ENCODE data around the gene ASCC1.

Gene ASCC1

DNA sequence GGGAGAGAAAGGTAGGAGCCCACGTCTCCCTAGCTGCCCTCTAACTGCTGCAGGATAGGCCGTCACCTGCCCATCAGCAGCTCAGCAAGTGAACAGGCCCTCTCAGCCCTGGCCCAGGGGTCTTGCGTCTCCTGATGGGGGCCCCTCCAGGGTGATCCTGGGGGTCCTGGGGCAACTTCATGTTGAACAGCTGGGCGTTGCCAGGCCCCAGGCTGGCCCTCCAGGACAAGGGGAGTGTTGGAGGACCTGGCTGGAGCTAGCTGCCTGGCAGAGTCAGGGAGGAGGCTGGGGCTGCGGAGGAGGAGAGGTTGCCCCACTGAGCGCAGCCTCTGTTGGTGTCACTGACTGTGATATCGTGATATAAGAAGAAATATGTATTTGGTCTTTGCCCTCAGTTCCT lies 162.4 kb downstream of the ASCC1 start:
- Histone ChIP-seq H3K4me1 (ENCODE audit: insufficient read depth, insufficient read length) (no peaks in the 10 kb centered on the region), H3K36me3 (ENCODE audit: insufficient read depth, insufficient read length, low read length) (no peaks in the 10 kb centered on the region), H3K27me3 (ENCODE audit: insufficient read depth, insufficient read length) (no peaks in the 10 kb centered on the region), H3K9me3 (ENCODE audit: insufficient read depth, low read length) (peaks cover 12% of the 10 kb centered on the region; the same call in 1 of the 2 replicates), H3K4me3 (ENCODE audit: insufficient read length, low read depth) (no peak overlapping the region), H3K9ac (ENCODE audit: insufficient read length, low read depth) (no peak overlapping the region)
- TF ChIP-seq YY1 (IDR thresholded peaks at IDR 0.05; ENCODE audit: insufficient read depth, insufficient read length): no peak
- TF ChIP-seq ZNF274 (IDR thresholded peaks at IDR 0.05; ENCODE audit: low read depth, low read length): no peak
- no peak for TF ChIP-seq SUZ12 (IDR thresholded peaks at IDR 0.05; ENCODE audit: extremely low read depth, insufficient read depth, insufficient read length)
- no peak for DNase-seq (ENCODE audit: low read depth, low spot score)

DNA sequence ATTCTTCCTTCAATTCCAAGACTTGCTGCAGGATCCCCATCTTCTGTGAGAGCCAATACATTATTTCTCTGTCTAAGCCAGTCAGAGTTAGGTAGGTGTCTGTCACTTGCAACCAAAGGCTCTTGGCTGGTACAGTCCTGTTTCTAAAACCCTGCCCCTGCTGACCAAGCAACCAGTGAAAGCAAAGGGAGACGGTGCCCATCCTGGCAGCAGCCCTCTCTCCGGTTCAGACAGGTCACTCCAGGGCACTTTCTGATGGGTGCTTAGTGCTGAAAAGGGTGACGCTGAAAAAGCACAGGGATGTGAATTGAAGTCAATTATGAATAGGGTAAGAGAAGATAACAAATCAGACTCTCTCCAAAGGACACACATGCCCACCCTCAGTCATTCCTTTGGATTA lies 165.2 kb downstream of the ASCC1 start:
- no peaks in the 10 kb centered on the region for H3K4me1 ChIP-seq (ENCODE audit: insufficient read depth, insufficient read length)
- no peak for TF ChIP-seq ZNF274 (IDR thresholded peaks at IDR 0.05; ENCODE audit: low read depth, low read length)
- TF ChIP-seq YY1 (IDR thresholded peaks at IDR 0.05; ENCODE audit: insufficient read depth, insufficient read length): no peak
- no peak for TF ChIP-seq SUZ12 (IDR thresholded peaks at IDR 0.05; ENCODE audit: extremely low read depth, insufficient read depth, insufficient read length)
- H3K4me3 ChIP-seq (ENCODE audit: insufficient read length, low read depth): no peak overlapping the region
- peaks cover 12% of the 10 kb centered on the region; the same call in 1 of the 2 replicates for H3K9me3 ChIP-seq (ENCODE audit: insufficient read depth, low read length)
- no peak for DNase-seq (ENCODE audit: low read depth, low spot score)
- no peaks in the 10 kb centered on the region for H3K36me3 ChIP-seq (ENCODE audit: insufficient read depth, insufficient read length, low read length)
- H3K27me3 ChIP-seq (ENCODE audit: insufficient read depth, insufficient read length): no peaks in the 10 kb centered on the region
- no peak overlapping the region for H3K9ac ChIP-seq (ENCODE audit: insufficient read length, low read depth)

DNA sequence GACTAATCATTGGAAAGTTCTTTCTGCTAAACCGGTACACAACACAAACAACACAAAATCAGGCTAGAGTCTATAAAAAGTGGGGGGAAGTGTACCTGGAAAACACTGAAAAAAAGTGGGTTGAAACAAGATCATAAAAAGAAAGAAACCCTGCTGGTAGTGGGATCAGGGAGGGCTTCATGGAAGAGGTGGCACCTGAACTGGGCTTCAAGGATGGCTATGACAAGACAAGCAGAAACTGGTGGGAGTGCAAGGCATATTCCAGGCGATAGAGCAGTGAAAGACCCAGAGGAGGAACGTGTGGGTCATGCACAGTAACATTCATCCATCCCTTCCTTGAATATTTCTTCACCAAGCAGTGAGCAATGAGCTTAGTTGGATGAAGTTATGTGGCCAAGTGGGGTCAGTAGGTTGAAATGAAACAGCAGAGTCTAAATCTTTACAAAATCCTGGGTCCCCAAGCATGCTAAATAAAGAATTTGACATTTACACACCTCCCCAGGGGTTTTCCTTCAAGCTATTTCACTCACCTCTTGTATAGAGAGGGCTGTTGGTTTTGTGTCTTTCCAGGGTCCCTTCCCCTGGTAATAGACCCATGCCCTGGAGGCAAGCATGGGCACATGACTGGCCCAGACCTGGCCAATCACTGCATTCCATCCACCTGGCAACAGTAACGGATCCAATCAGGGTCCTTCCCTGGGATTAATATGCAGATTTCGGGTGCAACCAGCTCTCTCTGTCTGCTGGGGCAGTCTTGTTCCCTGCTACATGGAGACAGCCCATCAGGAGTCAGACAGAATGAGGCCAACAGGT lies 165.9 kb downstream of the ASCC1 start:
- TF ChIP-seq SUZ12 (IDR thresholded peaks at IDR 0.05; ENCODE audit: extremely low read depth, insufficient read depth, insufficient read length) (no peak), ZNF274 (IDR thresholded peaks at IDR 0.05; ENCODE audit: low read depth, low read length) (no peak), YY1 (IDR thresholded peaks at IDR 0.05; ENCODE audit: insufficient read depth, insufficient read length) (no peak)
- no peaks in the 10 kb centered on the region for H3K27me3 ChIP-seq (ENCODE audit: insufficient read depth, insufficient read length)
- H3K4me1 ChIP-seq (ENCODE audit: insufficient read depth, insufficient read length): no peaks in the 10 kb centered on the region
- H3K9ac ChIP-seq (ENCODE audit: insufficient read length, low read depth): no peak overlapping the region
- no peak for DNase-seq (ENCODE audit: low read depth, low spot score)
- peaks cover 12% of the 10 kb centered on the region; the same call in 1 of the 2 replicates for H3K9me3 ChIP-seq (ENCODE audit: insufficient read depth, low read length)
- no peak overlapping the region for H3K4me3 ChIP-seq (ENCODE audit: insufficient read length, low read depth)
- H3K36me3 ChIP-seq (ENCODE audit: insufficient read depth, insufficient read length, low read length): no peaks in the 10 kb centered on the region

DNA sequence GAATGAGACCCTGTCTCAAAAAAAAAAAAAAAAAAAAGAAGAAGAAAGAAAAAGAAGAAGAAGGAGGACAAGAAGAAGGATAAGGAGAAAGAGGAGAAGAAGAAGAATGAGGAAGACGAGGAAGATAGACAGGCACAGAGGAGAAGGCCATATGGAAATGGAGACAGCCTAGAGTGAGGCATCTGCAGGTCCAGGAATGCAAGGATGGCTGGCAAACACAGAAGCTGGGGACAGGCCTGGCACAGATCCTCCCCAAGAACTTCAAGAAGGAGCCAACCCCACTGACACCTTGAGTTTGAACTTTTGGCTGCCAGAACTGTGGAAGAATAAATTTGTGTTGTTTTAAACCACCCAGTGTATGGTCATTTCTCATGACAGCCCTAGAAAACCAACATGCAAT lies 166.6 kb downstream of the ASCC1 start:
- Histone ChIP-seq H3K4me1 (ENCODE audit: insufficient read depth, insufficient read length) (peaks cover 2% of the 10 kb centered on the region), H3K36me3 (ENCODE audit: insufficient read depth, insufficient read length, low read length) (no peaks in the 10 kb centered on the region), H3K4me3 (ENCODE audit: insufficient read length, low read depth) (no peak overlapping the region), H3K9me3 (ENCODE audit: insufficient read depth, low read length) (peaks cover 12% of the 10 kb centered on the region; the same call in 1 of the 2 replicates), H3K27me3 (ENCODE audit: insufficient read depth, insufficient read length) (no peaks in the 10 kb centered on the region), H3K9ac (ENCODE audit: insufficient read length, low read depth) (no peak overlapping the region)
- DNase-seq (ENCODE audit: low read depth, low spot score): no peak
- TF ChIP-seq YY1 (IDR thresholded peaks at IDR 0.05; ENCODE audit: insufficient read depth, insufficient read length) (no peak), ZNF274 (IDR thresholded peaks at IDR 0.05; ENCODE audit: low read depth, low read length) (no peak), SUZ12 (IDR thresholded peaks at IDR 0.05; ENCODE audit: extremely low read depth, insufficient read depth, insufficient read length) (no peak)

DNA sequence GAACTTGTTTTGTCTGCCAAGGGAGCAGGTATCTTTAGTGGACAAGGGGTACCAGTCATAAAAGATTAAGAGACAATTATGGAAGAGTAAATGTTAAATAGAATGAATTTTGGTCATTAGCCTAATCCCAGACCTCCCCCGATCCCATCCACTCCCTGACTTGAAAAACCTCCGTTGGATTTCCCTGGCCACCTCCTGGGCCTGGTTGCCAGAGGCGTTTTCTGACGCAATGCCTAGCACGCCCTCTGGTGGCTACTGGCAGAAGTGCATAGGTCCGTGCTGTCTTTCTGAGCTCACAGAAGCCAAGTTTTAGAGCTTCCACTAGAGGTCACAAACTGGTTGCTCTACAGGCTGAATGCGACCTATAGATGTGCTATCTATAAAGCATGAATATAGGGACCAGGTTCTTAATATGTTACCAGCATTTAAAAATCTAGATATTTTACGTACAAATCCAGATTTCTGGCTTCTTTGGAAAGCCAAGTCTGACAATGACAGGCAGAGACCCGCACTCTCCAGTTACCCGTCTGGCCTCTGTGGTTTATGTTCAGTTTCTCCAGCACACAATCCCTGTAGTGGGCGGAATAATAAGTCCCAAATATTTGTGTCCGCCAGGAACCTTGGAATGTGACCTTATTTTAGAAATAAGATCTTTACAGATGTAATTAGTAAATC lies 167.5 kb downstream of the ASCC1 start:
- DNase-seq (ENCODE audit: low read depth, low spot score): peak; percentile 89
- TF ChIP-seq YY1 (IDR thresholded peaks at IDR 0.05; ENCODE audit: insufficient read depth, insufficient read length): no peak
- TF ChIP-seq ZNF274 (IDR thresholded peaks at IDR 0.05; ENCODE audit: low read depth, low read length): no peak
- no peak for TF ChIP-seq SUZ12 (IDR thresholded peaks at IDR 0.05; ENCODE audit: extremely low read depth, insufficient read depth, insufficient read length)
- H3K4me3 ChIP-seq (ENCODE audit: insufficient read length, low read depth): no peak overlapping the region
- peaks cover 2% of the 10 kb centered on the region for H3K4me1 ChIP-seq (ENCODE audit: insufficient read depth, insufficient read length)
- H3K36me3 ChIP-seq (ENCODE audit: insufficient read depth, insufficient read length, low read length): no peaks in the 10 kb centered on the region
- no peaks in the 10 kb centered on the region for H3K27me3 ChIP-seq (ENCODE audit: insufficient read depth, insufficient read length)
- no peak overlapping the region for H3K9ac ChIP-seq (ENCODE audit: insufficient read length, low read depth)
- peaks cover 12% of the 10 kb centered on the region; the same call in 1 of the 2 replicates for H3K9me3 ChIP-seq (ENCODE audit: insufficient read depth, low read length)

All from NT2/D1 (cell line).